ENCODE data around the gene EMC9.
A peak's percentile ranks its signal among the peaks of the same experiment; 100 is the strongest.
"Not testable (repeated sequence)": the region's sequence is repeated elsewhere in the genome, so short reads cannot be mapped to it uniquely, and the experiment has no call there.

EMC9 gene

DNA sequence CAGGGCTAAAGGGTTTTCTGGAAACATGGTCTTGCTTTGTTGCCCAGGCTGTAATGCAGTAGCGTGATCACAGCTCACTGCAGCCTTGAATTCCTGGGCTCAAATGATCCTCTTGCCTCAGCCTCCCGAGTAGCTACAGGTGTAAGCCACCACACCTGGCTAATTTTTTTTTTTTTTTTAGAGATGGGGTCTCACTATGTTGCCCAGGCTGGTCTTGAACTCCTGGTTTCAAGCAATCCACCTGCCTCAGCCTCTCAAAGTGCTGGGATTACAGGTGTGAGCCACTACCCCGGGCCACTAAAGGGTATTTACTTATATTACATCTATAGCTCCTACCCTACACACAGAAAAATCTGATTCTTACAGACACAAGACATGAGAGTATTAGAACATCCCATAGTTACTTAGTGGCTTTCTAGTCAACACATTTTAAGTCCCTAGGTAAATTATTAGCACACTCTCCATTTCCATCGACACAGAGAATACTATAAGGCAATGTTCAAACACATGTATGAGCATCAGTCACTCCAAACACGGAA is 33.0 kb downstream of the EMC9 start:
- DNase-seq (ENCODE audit: low read depth in 2 of 2) = no peak

DNA sequence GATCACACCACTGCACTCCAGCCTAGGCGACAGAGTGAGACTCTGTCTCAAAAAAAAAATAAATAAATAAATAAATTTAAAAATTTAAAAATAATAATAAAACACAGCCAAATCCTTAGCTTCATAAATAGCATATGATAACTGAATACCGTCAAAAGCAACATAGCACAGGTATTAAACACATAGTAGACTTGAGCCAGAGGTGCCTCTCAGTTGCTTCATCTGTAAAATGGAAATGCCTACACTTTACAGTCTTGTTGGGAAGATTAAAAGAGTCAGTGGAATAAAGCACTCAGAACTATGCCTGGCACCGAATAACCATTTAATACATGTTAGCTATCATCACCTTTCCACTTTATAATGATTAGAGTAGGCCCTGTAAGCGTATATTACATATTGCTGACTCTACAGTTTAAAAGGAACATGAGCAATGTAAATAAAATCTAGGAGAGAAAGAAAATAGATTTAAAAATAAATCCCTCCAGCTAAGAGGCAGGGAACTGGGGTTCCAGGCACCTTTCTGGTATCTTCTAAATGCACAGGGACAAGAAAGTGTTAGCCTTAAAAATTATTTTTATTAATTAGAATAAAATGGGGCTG is 34.6 kb downstream of the EMC9 start:
- no peak for DNase-seq (ENCODE audit: low read depth in 2 of 2)

DNA sequence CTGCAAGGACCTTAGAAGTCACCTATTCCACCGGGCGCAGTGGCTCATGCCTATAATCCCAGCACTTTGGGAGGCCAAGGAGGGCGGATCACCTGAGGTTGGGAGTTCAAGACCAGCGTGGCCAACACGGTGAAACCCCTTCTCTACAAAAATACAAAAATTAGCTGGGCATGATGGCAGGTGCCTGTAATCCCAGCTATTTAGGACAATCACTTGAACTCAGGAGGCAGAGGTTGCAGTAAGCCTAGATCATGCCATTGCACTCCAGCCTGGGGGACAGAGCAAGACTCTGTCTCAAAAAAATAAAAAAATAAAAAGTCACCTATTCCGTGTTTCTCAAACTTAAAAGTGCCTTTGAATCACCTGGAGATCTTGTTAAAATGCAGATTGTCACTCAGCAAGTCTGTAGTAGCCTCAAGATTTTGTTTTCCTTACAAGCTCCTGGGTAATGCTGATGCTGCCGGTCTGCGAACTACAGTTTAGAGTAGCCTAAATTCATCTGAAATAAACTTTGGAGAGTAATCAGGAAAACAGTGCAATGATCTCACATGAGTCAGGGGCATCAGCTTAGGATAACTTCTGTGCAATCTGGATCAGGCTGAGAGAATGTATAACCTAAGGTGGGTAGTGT is 35.7 kb downstream of the EMC9 start:
- not testable (repeated sequence) for DNase-seq (ENCODE audit: low read depth in 2 of 2)

DNA sequence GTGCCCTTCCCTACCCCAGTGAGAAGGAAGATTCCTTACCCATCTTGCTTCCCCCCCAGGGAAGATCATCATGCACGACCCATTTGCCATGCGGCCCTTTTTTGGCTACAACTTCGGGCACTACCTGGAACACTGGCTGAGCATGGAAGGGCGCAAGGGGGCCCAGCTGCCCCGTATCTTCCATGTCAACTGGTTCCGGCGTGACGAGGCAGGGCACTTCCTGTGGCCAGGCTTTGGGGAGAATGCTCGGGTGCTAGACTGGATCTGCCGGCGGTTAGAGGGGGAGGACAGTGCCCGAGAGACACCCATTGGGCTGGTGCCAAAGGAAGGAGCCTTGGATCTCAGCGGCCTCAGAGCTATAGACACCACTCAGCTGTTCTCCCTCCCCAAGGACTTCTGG is 37.9 kb downstream of the EMC9 start:
- no peak for DNase-seq (ENCODE audit: low read depth in 2 of 2)

DNA sequence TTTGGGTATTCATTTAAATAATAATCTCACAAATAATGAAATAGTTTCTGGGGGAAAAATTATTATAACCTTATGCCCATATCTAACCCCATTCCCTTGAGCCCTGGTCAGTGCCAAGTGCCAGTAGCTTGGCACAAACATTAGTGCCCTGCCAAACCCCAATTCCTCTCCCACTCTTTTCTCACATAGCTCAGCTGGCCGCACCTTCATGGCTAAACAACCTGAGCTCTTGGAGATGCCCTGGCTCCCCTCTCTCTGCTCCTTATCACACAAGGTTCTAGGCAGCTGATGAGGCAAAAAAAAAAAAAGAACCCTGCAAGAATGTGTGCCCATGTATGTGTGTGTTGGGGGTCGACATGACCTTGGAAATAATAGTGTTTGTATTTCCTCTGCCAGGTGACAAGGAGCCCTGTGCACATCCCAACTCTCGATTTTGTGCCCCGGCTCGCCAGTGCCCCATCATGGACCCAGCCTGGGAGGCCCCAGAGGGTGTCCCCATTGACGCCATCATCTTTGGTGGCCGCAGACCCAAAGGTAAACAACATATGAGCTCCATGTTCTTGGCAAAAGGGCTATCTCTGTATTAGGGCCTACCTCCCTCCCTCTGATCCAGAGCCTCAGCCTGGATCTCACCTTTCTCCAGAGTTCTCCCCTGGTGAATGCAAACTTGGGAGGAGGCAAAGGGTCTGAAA is 38.9 kb downstream of the EMC9 start:
- no peak for DNase-seq (ENCODE audit: low read depth in 2 of 2)

DNA sequence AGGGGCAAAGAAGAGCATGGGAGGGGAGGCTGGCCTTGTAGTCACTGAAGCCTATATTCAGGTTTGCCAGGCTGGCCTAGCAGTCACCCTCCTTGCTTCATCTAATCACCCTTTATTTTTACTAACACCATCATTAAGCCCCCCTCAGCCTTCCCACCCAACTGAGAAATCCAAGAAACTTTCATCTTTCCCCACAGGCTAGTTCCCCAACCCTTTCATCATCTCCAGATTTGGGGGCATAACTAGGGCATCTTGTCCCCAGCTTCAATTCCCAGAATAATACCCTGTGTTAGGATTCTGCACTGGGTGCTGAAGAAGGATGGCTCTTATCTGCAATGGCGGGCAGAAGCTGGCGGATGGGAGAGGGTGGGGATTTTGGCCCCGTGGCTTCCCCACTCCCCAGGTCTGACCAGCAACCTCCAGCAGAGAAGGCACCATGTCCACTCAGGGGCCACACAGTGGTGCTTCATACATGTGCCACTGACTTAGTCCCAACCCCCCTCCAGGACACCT is 40.4 kb downstream of the EMC9 start:
- no peak for DNase-seq (ENCODE audit: low read depth in 2 of 2)

DNA sequence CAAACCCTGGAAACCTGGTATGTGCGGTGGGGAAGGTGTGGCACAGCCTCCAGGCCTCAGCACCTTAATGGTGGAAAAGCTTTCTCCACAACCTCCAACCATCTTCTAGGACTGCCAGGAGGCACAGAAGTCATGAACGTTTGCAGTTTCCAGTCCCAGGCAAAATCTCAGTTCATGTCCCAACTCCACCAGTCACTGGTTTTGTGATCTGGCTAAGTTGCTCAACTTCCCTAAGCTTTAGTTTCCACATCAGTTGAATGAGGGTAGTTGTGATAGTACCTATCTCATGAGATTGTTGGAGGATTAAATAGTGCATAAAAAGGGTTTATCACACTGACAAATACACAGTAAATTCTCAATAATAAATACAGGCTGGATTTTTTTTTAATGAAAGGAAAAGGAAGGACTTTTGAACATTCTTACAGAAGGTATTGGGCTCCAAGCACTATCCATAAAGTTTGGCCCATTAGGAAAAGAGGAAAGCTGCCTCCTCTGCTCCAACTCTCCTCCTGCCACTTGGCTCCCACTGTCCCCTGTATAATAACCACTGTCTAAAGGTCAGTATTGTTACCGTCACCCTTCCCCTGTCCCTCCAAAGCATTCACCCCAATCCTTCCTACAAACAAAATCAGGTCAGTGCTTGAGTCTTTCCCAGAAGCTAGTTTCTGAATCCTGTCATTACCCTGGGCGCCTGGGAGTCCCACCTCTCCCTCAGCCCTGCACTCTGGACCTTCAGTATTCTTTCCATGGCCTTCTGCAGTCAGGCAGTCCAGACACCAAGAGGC is 41.0 kb downstream of the EMC9 start:
- no peak for DNase-seq (ENCODE audit: low read depth in 2 of 2)

DNA sequence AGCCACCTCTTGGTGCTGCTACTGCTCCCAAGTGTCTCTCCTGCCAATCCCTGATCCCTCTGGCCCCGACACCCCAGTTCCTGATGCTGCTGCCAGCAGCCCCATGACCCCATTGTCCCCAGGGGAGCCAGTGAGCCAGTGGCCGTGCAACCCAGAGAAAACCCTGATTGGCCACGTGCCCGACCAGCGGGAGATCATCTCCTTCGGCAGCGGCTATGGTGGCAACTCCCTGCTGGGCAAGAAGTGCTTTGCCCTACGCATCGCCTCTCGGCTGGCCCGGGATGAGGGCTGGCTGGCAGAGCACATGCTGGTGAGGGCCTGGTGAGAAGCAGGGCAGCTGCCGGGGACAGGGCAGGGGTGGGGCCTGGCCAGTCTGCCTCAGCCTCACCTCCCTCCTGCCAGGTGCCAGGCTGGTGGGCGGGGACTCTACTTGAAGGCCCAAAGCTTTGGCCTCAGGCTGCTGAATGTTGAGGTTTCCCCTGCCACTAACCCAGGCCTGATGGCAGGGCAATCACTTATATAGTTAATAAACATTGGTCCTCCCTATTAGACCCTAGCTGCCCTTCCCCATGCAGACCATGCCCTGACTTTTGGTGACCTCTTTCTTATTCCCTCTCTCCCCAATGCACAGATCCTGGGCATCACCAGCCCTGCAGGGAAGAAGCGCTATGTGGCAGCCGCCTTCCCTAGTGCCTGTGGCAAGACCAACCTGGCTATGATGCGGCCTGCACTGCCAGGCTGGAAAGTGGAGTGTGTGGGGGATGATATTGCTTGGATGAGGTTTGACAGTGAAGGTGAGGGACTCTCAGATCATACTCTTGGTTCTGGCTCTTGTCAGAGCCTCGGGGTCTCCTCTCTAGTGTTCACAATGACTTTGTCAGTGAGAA is 42.2 kb downstream of the EMC9 start:
- no peak for DNase-seq (ENCODE audit: low read depth in 2 of 2)

DNA sequence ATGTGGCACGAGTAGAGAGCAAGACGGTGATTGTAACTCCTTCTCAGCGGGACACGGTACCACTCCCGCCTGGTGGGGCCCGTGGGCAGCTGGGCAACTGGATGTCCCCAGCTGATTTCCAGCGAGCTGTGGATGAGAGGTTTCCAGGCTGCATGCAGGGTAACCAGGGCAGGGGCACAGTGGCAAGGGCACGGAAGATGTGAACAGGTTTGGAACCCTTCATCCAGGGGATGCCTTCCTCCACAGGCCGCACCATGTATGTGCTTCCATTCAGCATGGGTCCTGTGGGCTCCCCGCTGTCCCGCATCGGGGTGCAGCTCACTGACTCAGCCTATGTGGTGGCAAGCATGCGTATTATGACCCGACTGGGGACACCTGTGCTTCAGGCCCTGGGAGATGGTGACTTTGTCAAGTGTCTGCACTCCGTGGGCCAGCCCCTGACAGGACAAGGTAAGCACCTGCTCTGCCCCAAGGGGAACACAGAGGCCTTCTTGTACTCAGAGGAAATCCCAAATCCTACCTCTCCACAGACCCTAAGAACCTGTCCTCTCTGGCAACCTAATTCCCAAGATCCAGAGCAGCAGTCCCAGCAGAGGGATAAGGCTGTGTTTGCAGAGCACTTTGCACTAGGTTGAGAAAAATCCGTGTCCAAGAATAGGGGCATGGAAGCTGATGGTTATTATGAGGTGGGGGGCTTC is 43.0 kb downstream of the EMC9 start:
- no peak for DNase-seq (ENCODE audit: low read depth in 2 of 2)

DNA sequence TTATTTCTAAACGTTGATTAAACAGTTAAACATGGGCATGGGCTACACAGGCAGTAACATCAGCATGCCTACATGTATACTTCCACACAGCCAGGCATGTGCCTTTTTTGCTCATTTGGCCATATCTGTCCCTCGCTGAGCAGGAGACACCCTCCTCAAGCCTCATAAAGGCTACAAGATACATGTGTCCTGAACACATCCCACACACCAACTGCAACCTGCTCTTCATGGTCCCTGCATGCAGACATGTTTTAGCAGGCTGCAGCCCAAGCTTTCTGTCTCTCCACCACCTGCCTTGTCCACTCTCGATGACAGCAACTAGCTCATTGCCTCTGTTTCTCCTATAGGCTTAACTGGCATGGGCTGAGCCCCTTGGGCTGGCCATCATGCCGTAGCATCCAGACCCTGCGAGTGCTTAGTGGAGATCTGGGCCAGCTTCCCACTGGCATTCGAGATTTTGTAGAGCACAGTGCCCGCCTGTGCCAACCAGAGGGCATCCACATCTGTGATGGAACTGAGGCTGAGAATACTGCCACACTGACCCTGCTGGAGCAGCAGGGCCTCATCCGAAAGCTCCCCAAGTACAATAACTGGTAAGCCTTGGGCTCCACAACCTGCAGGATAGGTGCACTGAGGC is 44.7 kb downstream of the EMC9 start:
- no peak for DNase-seq (ENCODE audit: low read depth in 2 of 2)

DNA sequence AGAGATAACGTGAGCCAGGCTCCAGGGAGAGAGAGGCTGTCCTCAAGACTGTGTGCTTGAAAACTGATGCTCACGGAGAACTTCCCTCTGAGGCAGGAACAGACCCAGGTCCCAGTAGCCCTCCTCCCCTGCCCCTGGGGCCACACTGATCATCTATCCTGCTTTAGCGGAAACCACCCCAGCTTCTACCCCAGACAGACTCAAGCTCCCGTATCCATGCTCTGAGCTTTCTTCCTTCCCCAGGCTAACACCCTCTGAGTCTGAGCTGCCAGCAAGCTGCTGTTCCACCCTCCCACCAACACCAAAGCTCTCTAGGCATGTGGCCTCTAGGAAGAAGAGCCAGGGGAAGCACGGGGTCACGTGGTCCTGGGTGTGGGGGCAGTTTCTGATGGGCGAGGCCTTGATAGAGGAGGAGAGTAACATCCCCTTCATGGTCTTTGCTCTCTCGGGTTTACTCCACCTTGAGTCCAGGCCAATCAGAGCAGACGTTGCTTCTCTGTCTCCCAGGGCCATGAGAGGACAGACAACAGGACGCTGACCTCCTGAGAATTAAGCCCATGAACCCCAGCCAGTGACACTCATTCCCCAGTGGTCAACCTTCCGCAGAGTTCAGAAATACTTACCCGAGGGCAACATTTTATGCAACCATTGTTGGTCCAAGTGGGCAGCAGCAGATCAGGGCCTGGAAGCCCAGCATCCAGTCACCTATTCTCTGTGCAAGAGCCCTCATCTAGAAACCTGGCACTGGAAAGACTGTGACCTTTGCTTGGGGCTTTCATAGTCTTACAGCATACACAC is 45.9 kb downstream of the EMC9 start:
- DNase-seq (ENCODE audit: low read depth in 2 of 2) = peak in 1 of 2 donors; percentile 46

DNA sequence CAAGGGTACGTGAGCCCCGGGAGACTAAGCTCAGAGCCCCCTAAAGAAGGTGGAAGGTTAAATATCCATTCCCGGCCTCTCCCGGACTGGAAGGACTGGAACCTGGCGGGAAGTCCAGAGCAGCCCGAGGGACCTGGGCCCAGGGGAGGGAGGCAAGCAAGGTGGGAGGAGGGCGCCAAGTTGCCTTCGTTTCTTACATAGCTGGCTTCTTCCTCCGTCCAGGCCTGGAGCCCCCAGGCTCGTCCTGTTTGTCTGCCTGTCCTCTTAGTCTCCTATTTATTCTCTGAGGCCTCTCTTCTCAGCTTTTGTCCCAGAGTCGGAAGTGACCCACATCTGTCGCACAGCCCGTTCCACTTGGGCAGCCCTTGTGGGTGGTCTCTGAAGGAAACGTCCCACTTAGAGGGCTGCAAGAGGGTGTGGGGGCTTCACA is 46.5 kb downstream of the EMC9 start:
- no peak for DNase-seq (ENCODE audit: low read depth in 2 of 2)

DNA sequence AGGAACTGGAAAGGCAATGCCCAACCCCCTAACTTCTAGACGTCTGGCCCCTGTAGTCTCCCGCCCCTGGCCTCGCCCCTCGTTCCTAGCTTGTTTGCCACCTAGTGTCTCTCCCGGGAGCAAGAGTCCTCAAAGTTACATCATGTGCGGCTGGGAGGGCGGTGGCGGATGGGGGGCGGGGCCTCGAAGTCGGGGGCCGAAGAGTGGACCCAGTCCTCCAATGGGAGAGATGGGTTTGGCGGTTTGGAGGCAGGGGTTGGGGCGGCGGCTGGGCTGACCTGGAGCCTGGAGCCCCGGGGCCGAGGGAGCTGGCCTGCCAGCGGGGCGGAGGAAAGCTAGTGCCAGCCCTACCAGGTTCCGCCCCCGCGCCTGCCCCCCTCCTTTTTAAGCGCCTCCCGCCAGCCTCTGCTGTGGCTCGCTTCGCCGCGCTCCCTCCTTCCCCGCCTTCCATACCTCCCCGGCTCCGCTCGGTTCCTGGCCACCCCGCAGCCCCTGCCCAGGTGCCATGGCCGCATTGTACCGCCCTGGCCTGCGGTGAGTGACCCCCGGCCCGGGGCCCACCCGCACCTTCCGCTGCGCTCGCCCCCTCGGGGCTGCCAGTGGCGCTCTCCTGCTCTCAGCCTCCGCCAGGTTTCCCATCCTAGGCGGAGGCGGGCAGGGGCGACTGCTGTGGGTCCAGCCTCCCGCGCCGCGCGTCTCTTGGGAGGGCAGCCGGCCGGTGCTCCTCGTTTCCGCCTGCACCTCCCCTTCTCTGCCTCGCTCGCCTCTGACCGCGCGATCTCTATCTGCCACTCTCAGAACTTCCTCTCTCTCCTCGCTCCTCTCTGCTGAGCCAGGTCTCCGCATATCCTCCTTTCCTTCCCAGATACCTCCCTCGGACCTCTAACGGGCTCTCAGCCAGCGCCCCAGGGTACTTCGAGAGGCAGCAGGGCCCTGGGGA is 47.2 kb downstream of the EMC9 start, which contains the start of gene PCK2:
TSS of gene PCK2 (plus strand) at position 411 of the 940 bp plus-strand sequence. CDS start at position 506, 95 bp downstream.
- peak; percentile 71 to 75 for DNase-seq (ENCODE audit: low read depth in 2 of 2)

DNA sequence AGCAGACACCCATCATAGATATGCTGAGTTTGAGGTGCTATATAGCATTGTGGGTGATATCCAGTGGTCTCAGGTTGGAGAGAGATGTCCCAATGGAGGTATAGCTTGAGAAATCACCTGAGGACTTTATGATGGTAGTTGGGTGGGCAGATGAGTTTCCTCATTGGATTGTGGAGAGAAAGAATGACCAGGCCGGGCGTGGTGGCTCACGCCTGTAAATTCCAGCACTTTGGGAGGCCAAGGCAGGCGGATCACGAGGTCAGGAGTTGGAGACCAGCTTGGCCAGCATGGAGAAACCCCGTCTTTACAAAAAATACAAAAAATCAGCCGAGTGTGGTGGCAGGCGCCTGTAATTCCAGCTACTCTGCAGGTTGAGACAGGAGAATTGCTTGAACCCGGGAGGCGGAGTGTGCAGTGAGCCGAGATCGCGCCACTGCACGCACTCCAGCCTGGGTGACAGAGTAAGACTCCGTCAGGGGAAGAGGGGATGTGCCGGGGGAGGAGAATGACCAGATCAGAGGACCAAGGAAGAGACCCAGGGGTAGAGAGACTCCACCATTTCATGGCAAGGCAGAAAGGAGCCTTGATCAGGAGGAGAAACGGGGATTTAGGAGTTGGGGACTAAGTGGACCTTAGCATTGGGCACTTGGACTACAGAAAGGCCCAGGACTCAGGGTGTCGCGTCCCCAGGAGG is 48.0 kb downstream of the EMC9 start:
- DNase-seq (ENCODE audit: low read depth in 2 of 2) = no peak

DNA sequence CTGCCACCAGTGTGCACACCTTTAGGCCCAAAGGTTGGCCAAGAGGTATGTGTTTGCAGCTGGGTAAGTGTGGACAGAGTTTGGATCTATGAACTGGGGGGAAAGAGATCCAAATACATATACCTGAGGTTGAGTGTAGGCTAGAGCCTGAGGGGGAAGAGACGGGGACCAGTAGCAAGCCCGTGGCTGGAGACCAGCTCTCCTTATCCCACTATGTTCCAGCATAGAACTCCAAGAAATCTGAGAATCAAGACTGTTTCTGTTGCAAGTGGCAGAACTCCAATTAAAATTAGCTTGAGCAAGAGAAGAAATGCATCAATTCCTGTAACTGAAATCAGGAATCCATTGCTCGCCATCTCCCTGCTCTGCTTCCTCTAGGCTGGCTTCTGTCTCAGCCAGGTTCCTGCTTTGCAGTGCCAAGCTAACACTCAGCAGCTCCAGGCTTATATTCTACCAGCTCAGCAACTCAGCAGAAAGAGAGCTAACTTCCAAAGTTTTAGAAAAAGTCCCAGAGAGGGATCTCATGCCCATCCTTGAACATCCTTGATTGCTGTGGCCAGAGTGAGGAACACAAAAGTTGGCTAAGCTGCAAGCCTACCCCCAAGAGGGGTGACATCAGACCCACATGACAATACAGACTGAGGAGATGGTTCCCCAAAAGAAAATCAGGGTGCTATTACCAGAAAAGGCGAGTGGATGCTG is 48.7 kb downstream of the EMC9 start:
- DNase-seq (ENCODE audit: low read depth in 2 of 2) = no peak

DNA sequence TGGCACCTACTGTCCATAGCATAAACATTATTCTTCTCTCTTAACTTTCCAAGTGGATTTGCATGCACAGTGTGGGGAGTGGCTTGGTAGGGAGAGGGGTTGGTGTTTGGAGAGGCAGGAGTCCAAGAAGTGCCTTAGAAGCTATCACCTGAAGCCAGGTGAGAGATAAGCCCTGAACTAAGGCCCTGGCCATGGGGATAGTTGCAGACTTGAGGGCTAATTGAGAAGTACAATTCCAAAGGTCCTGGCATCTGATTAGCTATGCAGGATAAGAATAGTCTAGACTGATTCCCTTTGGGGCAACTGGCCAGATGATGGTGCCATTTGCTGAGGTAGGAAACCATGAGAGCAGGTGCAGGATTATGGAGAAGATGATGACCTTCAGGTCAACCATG is 49.3 kb downstream of the EMC9 start:
- DNase-seq (ENCODE audit: low read depth in 2 of 2) = no peak

DNA sequence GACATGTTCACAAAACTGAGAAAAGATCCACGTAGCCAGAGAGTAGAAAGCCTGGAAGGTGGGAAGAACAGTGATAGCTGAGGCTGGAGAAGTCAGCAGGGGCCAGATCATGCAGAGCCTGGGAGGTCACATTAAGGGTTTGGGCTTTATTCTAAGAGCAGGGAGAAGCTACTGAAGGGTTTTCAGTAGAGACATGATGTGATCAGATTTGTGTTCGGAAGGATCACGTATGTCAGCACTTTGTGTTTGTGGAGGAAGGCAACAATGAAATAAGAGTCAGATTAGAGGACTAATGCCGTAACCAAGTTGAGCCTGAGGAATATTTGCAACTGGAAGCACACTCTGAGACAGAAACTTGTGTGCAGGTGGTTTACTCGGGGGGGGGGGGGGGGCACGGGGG is 51.5 kb downstream of the EMC9 start:
- DNase-seq (ENCODE audit: low read depth in 2 of 2) = no peak

Data from stimulated activated CD8-positive, alpha-beta memory T cell treated with anti-CD3 and anti-CD28 coated beads, Interleukin-15, amount 100 ng/mL, for 4 hours (primary cell).